IMR-90 (cell line): ENCODE measurements around the gene SERPING1. TPM values are rescaled to one million over a fixed set of nuclear protein-coding genes. Genes with fewer than 3 reads are reported as not detected.

Experiments
- ATAC-seq: fragments of 200-7000 bp; cut with Tn5 transposase; 2 replicates; pipeline ENCODE4 v1.9.1; 2020; ENCODE audit warnings: low read depth, mild to moderate bottlenecking, moderate library complexity
- BruUV-seq: library from RNA; stranded (reverse); fragments of 400-500 nt; replicated peaks from 2 replicates; lab custom pipeline; 2021; lab: Mats Ljungman, UMichigan
- CTCF ChIA-PET: fragments of 300-600 bp; formaldehyde crosslinking; extraction: SDS; loops from one replicate; lab custom pipeline; 2021; ENCODE audit warnings: antibody characterized with exemption; lab: Yijun Ruan, JAX
- POLR2A ChIA-PET: fragments of 300-600 bp; sonication (Branson Sonifier 250); formaldehyde crosslinking; loops from one replicate; lab custom pipeline; 2022; ENCODE audit warnings: antibody characterized with exemption; ENCODE audit not compliant: unreplicated experiment; lab: Charles Lee
- DNase-seq: peaks from one replicate; pipeline ENCODE4 v3.0.0; 2013
- H2AFZ ChIP-seq: replicated peaks from 2 replicates; pipeline ENCODE3; 2013; ENCODE audit warnings: low read length, mild to moderate bottlenecking; ENCODE audit not compliant: poor library complexity
- H2AK5ac ChIP-seq: 2 replicates; pipeline ENCODE4 v1.6.1; 2013; ENCODE audit warnings: low read depth, low read length, inconsistent platforms
- H2AK9ac ChIP-seq: replicated peaks from 2 replicates; pipeline ENCODE3; 2013; ENCODE audit warnings: mild to moderate bottlenecking, low read depth, low read length, moderate library complexity; ENCODE audit not compliant: poor library complexity
- H2BK120ac ChIP-seq: 2 replicates; pipeline ENCODE4 v1.6.1; 2013; ENCODE audit warnings: low read depth, low read length, inconsistent platforms
- H2BK15ac ChIP-seq: 3 replicates; pipeline ENCODE4 v1.6.1; 2013; ENCODE audit warnings: low read depth, low read length, inconsistent platforms
- H2BK20ac ChIP-seq: 2 replicates; pipeline ENCODE4 v1.6.1; 2013; ENCODE audit warnings: low read depth, mild to moderate bottlenecking, inconsistent platforms, low read length, moderate library complexity
- H2BK5ac ChIP-seq: 2 replicates; pipeline ENCODE4 v1.6.1; 2013; ENCODE audit warnings: mild to moderate bottlenecking, low read depth, low read length, inconsistent platforms; ENCODE audit not compliant: poor library complexity, severe bottlenecking
- H3K14ac ChIP-seq: replicated peaks from 2 replicates; pipeline ENCODE4 v1.6.1; 2013; ENCODE audit warnings: low read depth, low read length, inconsistent platforms
- H3K18ac ChIP-seq: 2 replicates; pipeline ENCODE4 v1.6.1; 2013; ENCODE audit warnings: low read depth, low read length, control low read depth
- H3K23ac ChIP-seq: 2 replicates; pipeline ENCODE4 v1.6.1; 2013; ENCODE audit warnings: low read depth, low read length, inconsistent platforms
- H3K27ac ChIP-seq: 2 replicates; pipeline ENCODE4 v1.5.1; 2013; ENCODE audit warnings: mild to moderate bottlenecking, control low read depth, low read length; ENCODE audit not compliant: insufficient read depth
- H3K27me3 ChIP-seq: 2 replicates; pipeline ENCODE4 v1.6.1; 2013; ENCODE audit warnings: low read length; ENCODE audit not compliant: control insufficient read depth, insufficient read depth
- H3K36me3 ChIP-seq: 2 replicates; pipeline ENCODE4 v1.6.1; 2013; ENCODE audit warnings: low read length, mixed read lengths; ENCODE audit not compliant: control insufficient read depth, insufficient read depth
- H3K4ac ChIP-seq: 2 replicates; pipeline ENCODE4 v1.6.1; 2013; ENCODE audit warnings: low read depth, low read length, inconsistent platforms
- H3K4me1 ChIP-seq: 2 replicates; pipeline ENCODE4 v1.6.1; 2013; ENCODE audit warnings: low read length, mixed read lengths; ENCODE audit not compliant: control insufficient read depth, insufficient read depth
- H3K4me2 ChIP-seq: 2 replicates; pipeline ENCODE4 v1.6.1; 2013; ENCODE audit warnings: low read depth, mild to moderate bottlenecking, control low read depth, low read length, moderate library complexity
- H3K4me3 ChIP-seq: 2 replicates; pipeline ENCODE4 v1.5.1; 2013; ENCODE audit warnings: low read depth, mild to moderate bottlenecking, control low read depth, low read length, moderate library complexity; ENCODE audit not compliant: insufficient read depth
- H3K56ac ChIP-seq: 2 replicates; pipeline ENCODE4 v1.6.1; 2013; ENCODE audit warnings: low read length, inconsistent platforms; ENCODE audit not compliant: insufficient read depth; ENCODE audit errors: extremely low read depth
- H3K79me1 ChIP-seq, 2 experiments: 2 replicates each; pipeline ENCODE4 v1.6.1; 2013; ENCODE audit warnings: low read length in 2 of 2, inconsistent platforms in 1 of 2, low read depth in 1 of 2
- H3K9ac ChIP-seq: 2 replicates; pipeline ENCODE4 v1.6.1; 2013; ENCODE audit warnings: low read depth, low read length, control low read depth
- H3K9me1 ChIP-seq: 2 replicates; pipeline ENCODE4 v1.6.1; 2013; ENCODE audit warnings: low read length, inconsistent platforms; ENCODE audit not compliant: insufficient read depth
- H3K9me3 ChIP-seq: 2 replicates; pipeline ENCODE4 v1.6.1; 2013; ENCODE audit warnings: low read length; ENCODE audit not compliant: control insufficient read depth, insufficient read depth
- H4K20me1 ChIP-seq: 2 replicates; pipeline ENCODE4 v1.6.1; 2013; ENCODE audit warnings: low read length, inconsistent platforms; ENCODE audit not compliant: insufficient read depth
- H4K5ac ChIP-seq: 2 replicates; pipeline ENCODE4 v1.6.1; 2013; ENCODE audit warnings: mild to moderate bottlenecking, low read depth, low read length, control low read depth
- H4K8ac ChIP-seq, 2 experiments: 2 replicates each; pipeline ENCODE4 v1.6.1; 2013; ENCODE audit warnings: low read depth in 2 of 2, low read length in 2 of 2, control low read depth in 1 of 2, inconsistent platforms in 1 of 2
- H4K91ac ChIP-seq: 2 replicates; pipeline ENCODE4 v1.6.1; 2013; ENCODE audit warnings: low read depth, low read length, inconsistent platforms; ENCODE audit not compliant: insufficient read depth
- CHD1 ChIP-seq: IDR thresholded peaks from 2 replicates; pipeline ENCODE4 v1.6.1; 2012; ENCODE audit warnings: low read depth, low read length, improper control_type of control experiment
- CTCF ChIP-seq: conservative IDR thresholded peaks from 2 replicates; pipeline ENCODE4 v1.5.1; 2012; ENCODE audit warnings: mild to moderate bottlenecking, low read depth, low read length, improper control_type of control experiment
- RAD21 ChIP-seq: IDR thresholded peaks from 2 replicates; pipeline ENCODE4 v1.6.1; 2012; ENCODE audit warnings: low read length, improper control_type of control experiment
- RCOR1 ChIP-seq: IDR thresholded peaks from 2 replicates; pipeline ENCODE4 v1.6.1; 2012; ENCODE audit warnings: mild to moderate bottlenecking, low read length, improper control_type of control experiment; ENCODE audit not compliant: insufficient replicate concordance
- RFX5 ChIP-seq: IDR thresholded peaks from 2 replicates; pipeline ENCODE4 v1.8.0; 2012; ENCODE audit warnings: low read depth, mild to moderate bottlenecking, low read length, moderate library complexity
- SMC3 ChIP-seq: fragments of 150-350 bp; IDR thresholded peaks from 2 replicates; pipeline ENCODE4 v1.6.1; 2016; ENCODE audit warnings: low read depth, mild to moderate bottlenecking, antibody characterized with exemption, low read length, moderate library complexity
- WGBS, 2 experiments: methylation state at CpG; one replicate each; pipeline versions ENCODE4 v1.1.5 to v1.1.7; 2013; ENCODE audit warnings: missing lambda C conversion rate in 2 of 2; ENCODE audit not compliant: insufficient read length in 1 of 2; ENCODE audit errors: extremely low coverage in 2 of 2; 5-methylcytosine and 5-hydroxymethylcytosine counted together
- dilution Hi-C: fragments of 300-500 bp; cut with HindIII; formaldehyde crosslinking; loops from one replicate; pipeline ENCODE4 v1.14.3; 2018; ENCODE audit warnings: low sequenced_read_pairs; ENCODE audit not compliant: unreplicated experiment
- in situ Hi-C: fragments of 300-500 bp; cut with MboI; formaldehyde crosslinking; loops from 3 replicates; pipeline ENCODE4 v1.14.3; 2019; ENCODE audit warnings: low sequenced_read_pairs, inconsistent platforms, mixed read lengths
- intact Hi-C: fragments of 100-400 bp; cut with micrococcal nuclease; formaldehyde crosslinking; loops from 2 replicates; pipeline ENCODE4 v1.10.0; 2022
- polyA plus RNA-seq, 3 experiments: library from polyadenylated mRNA; depleted of rRNA; stranded (reverse); fragments of >200 nt; gene quantifications; 2 replicates each; pipeline ENCODE4 v1.2.3, GENCODE V29; 2012; ENCODE audit warnings: low replicate concordance in 1 of 3
- total RNA-seq: library from RNA; depleted of rRNA; stranded (reverse); fragments of >200 nt; gene quantifications from 2 replicates; pipeline ENCODE4 v1.2.3, GENCODE V29; 2012

The SERPING1 gene
- total and polyA plus RNA-seq, 2 of the 4 experiments (the other 2 are of a cell fraction): 2.0 to 30.7 TPM

GRCh38 chr11:57626895-57627294 lies 29.4 kb downstream of the SERPING1 start:
- ChIA-PET POLR2A (no interaction called here), CTCF (no interaction called here)
- in situ Hi-C loops: no loop called here

More at GRCh38 chr11:57626895-57627294, 29.4 kb downstream of the SERPING1 start:
- BruUV-seq: no TSS peak
- no peaks in the 10 kb centered on the region for H4K20me1 ChIP-seq
- H3K4me1 ChIP-seq: no peaks in the 10 kb centered on the region
- H2BK5ac ChIP-seq: no peak overlapping the region
- no peak overlapping the region for H3K14ac ChIP-seq
- H3K56ac ChIP-seq: no peak overlapping the region
- H2BK20ac ChIP-seq: no peak overlapping the region
- H2AK9ac ChIP-seq: no peak overlapping the region
- peaks cover 11% of the 10 kb centered on the region for H3K27me3 ChIP-seq
- H4K91ac ChIP-seq: no peak overlapping the region
- no peaks in the 10 kb centered on the region for H3K9me1 ChIP-seq
- no peak overlapping the region for H3K4me3 ChIP-seq
- H3K79me1 ChIP-seq: no peaks in the 10 kb centered on the region
- TF ChIP-seq CHD1 (no peak), SMC3 (no peak), RFX5 (no peak), RAD21 (no peak), RCOR1 (no peak), CTCF (no peak)
- no peaks in the 10 kb centered on the region for H3K36me3 ChIP-seq
- dilution Hi-C loops: no loop called here
- H3K23ac ChIP-seq: no peak overlapping the region
- no peak overlapping the region for H2BK15ac ChIP-seq
- intact Hi-C loops: no loop called here
- H3K27ac ChIP-seq: no peak overlapping the region
- no peak overlapping the region for H4K8ac ChIP-seq
- H3K4me2 ChIP-seq: no peak overlapping the region
- H3K9me3 ChIP-seq: no peaks in the 10 kb centered on the region
- no peak overlapping the region for H2BK120ac ChIP-seq
- no peak overlapping the region for H3K9ac ChIP-seq
- no peak overlapping the region for H3K18ac ChIP-seq
- H3K4ac ChIP-seq: no peak overlapping the region
- no peak overlapping the region for H2AFZ ChIP-seq
- DNase-seq (no peak), ATAC-seq (no peak)
- no peak overlapping the region for H2AK5ac ChIP-seq
- no peak overlapping the region for H4K5ac ChIP-seq
- WGBS, 2 experiments: no CpG with 5 or more reads among the region's 1 CpG
